ENCODE measurements around the gene GLRB. TPM values are rescaled to one million over a fixed set of nuclear protein-coding genes. Genes with fewer than 3 reads are reported as not detected.
"Not testable (repeated sequence)": the region's sequence is repeated elsewhere in the genome, so short reads cannot be mapped to it uniquely, and the experiment has no call there.

The GLRB gene
- 3.6 TPM for polyA plus RNA-seq
- long read RNA-seq, donor 1, partial matches to known transcripts = 0 of 1 reads
- long read RNA-seq, donor 1, other reads (novel, unspliced or antisense) = 0 of 1 reads
- long read RNA-seq, donor 2, partial matches to known transcripts = 0 of 4 reads
- long read RNA-seq, donor 2, other reads (novel, unspliced or antisense) = 0 of 4 reads
- long read RNA-seq, donor 3 = 0 reads
- long read RNA-seq, donor 4 = 0 reads
- long read RNA-seq, donor 5, partial matches to known transcripts = 0 of 1 reads
- long read RNA-seq, donor 5, other reads (novel, unspliced or antisense) = 0 of 1 reads
- long read RNA-seq, donor 6 = 0 reads
- long read RNA-seq, donor 7, partial matches to known transcripts = 0 of 3 reads
- long read RNA-seq, donor 7, other reads (novel, unspliced or antisense) = 0 of 3 reads
- long read RNA-seq, donor 8 = 0 reads
- long read RNA-seq, donor 9, partial matches to known transcripts = 0 of 3 reads
- long read RNA-seq, donor 9, other reads (novel, unspliced or antisense) = 0 of 3 reads
- long read RNA-seq, donor 10 = 0 reads
- long read RNA-seq, donor 11, partial matches to known transcripts = 0 of 1 reads
- long read RNA-seq, donor 11, other reads (novel, unspliced or antisense) = 0 of 1 reads

GRCh38 chr4:157075811-157076577 is at the start of gene GLRB:
TSS of gene GLRB (plus strand) at chr4:157076150. CDS start at chr4:157078025, 1,875 bp downstream.
- H3K4me3 ChIP-seq (ENCODE audit: low read length) = peak within 1 kb of the TSS; percentile 57
- H3K27me3 ChIP-seq (ENCODE audit: control insufficient read depth, insufficient read depth, low read length) = peaks cover 18% of the 10 kb centered on the region
- H3K27ac ChIP-seq (ENCODE audit: low read length) = no peak within 1 kb of the TSS
- no peaks in the 10 kb centered on the region for H3K9me3 ChIP-seq (ENCODE audit: control insufficient read depth, low read depth, low read length)
- no peaks in the 10 kb centered on the region for H3K36me3 ChIP-seq (ENCODE audit: control insufficient read depth, insufficient read depth, low read length)
- no peaks in the 10 kb centered on the region for H3K4me1 ChIP-seq (ENCODE audit: control insufficient read depth, insufficient read depth, low read length)
- peak; percentile 8 to 61 for DNase-seq
- whole genome bisulfite sequencing (ENCODE audit: insufficient coverage, low lambda C conversion rate) = 0% methylated on average over 3 of the region's 84 CpGs

- H3K4me3 ChIP-seq (ENCODE audit: low read length) = no peak overlapping the region
- no peak overlapping the region for H3K27ac ChIP-seq (ENCODE audit: low read length)
- H3K27me3 ChIP-seq (ENCODE audit: control insufficient read depth, insufficient read depth, low read length) = no peaks in the 10 kb centered on the region
- H3K4me1 ChIP-seq (ENCODE audit: control insufficient read depth, insufficient read depth, low read length) = no peaks in the 10 kb centered on the region
- DNase-seq = no peak
- no peaks in the 10 kb centered on the region for H3K9me3 ChIP-seq (ENCODE audit: control insufficient read depth, low read depth, low read length)
- no peaks in the 10 kb centered on the region for H3K36me3 ChIP-seq (ENCODE audit: control insufficient read depth, insufficient read depth, low read length)
Measured at GRCh38 chr4:157035471-157035870, 40.5 kb upstream of the GLRB start.

GRCh38 chr4:157040405-157040804 is 35.5 kb upstream of the GLRB start:
- H3K27ac ChIP-seq (ENCODE audit: low read length) = no peak overlapping the region
- H3K4me3 ChIP-seq (ENCODE audit: low read length) = no peak overlapping the region
- H3K36me3 ChIP-seq (ENCODE audit: control insufficient read depth, insufficient read depth, low read length) = no peaks in the 10 kb centered on the region
- no peaks in the 10 kb centered on the region for H3K4me1 ChIP-seq (ENCODE audit: control insufficient read depth, insufficient read depth, low read length)
- no peak for DNase-seq
- H3K9me3 ChIP-seq (ENCODE audit: control insufficient read depth, low read depth, low read length) = no peaks in the 10 kb centered on the region
- H3K27me3 ChIP-seq (ENCODE audit: control insufficient read depth, insufficient read depth, low read length) = no peaks in the 10 kb centered on the region

GRCh38 chr4:157043131-157043530 is 32.8 kb upstream of the GLRB start:
- no peak overlapping the region for H3K4me3 ChIP-seq (ENCODE audit: low read length)
- H3K4me1 ChIP-seq (ENCODE audit: control insufficient read depth, insufficient read depth, low read length) = no peaks in the 10 kb centered on the region
- no peaks in the 10 kb centered on the region for H3K9me3 ChIP-seq (ENCODE audit: control insufficient read depth, low read depth, low read length)
- DNase-seq = peak in 1 of 2 donors; percentile 4
- H3K36me3 ChIP-seq (ENCODE audit: control insufficient read depth, insufficient read depth, low read length) = no peaks in the 10 kb centered on the region
- H3K27ac ChIP-seq (ENCODE audit: low read length) = no peak overlapping the region
- no CpG with 5 or more reads among the region's 2 CpGs for WGBS (ENCODE audit: insufficient coverage, low lambda C conversion rate)
- no peaks in the 10 kb centered on the region for H3K27me3 ChIP-seq (ENCODE audit: control insufficient read depth, insufficient read depth, low read length)

- no peaks in the 10 kb centered on the region for H3K27me3 ChIP-seq (ENCODE audit: control insufficient read depth, insufficient read depth, low read length)
- no peak overlapping the region for H3K27ac ChIP-seq (ENCODE audit: low read length)
- H3K9me3 ChIP-seq (ENCODE audit: control insufficient read depth, low read depth, low read length) = no peaks in the 10 kb centered on the region
- 41% methylated on average over 2 of the region's 2 CpGs for WGBS (ENCODE audit: insufficient coverage, low lambda C conversion rate)
- H3K4me1 ChIP-seq (ENCODE audit: control insufficient read depth, insufficient read depth, low read length) = no peaks in the 10 kb centered on the region
- H3K4me3 ChIP-seq (ENCODE audit: low read length) = no peak overlapping the region
- no peaks in the 10 kb centered on the region for H3K36me3 ChIP-seq (ENCODE audit: control insufficient read depth, insufficient read depth, low read length)
- peak; percentile 6 to 25 for DNase-seq
Measured at GRCh38 chr4:157045507-157046127, 30.3 kb upstream of the GLRB start.

GRCh38 chr4:157048248-157048647 is 27.7 kb upstream of the GLRB start:
- DNase-seq = peak; percentile 28 to 42
- 33% methylated on average over 1 of the region's 2 CpGs for WGBS (ENCODE audit: insufficient coverage, low lambda C conversion rate)
- Histone ChIP-seq H3K4me3 (ENCODE audit: low read length) (no peak overlapping the region), H3K4me1 (ENCODE audit: control insufficient read depth, insufficient read depth, low read length) (no peaks in the 10 kb centered on the region), H3K27ac (ENCODE audit: low read length) (no peak overlapping the region), H3K27me3 (ENCODE audit: control insufficient read depth, insufficient read depth, low read length) (no peaks in the 10 kb centered on the region), H3K9me3 (ENCODE audit: control insufficient read depth, low read depth, low read length) (no peaks in the 10 kb centered on the region), H3K36me3 (ENCODE audit: control insufficient read depth, insufficient read depth, low read length) (no peaks in the 10 kb centered on the region)

GRCh38 chr4:157050561-157050960 is 25.4 kb upstream of the GLRB start:
- Histone ChIP-seq H3K4me3 (ENCODE audit: low read length) (no peak overlapping the region), H3K27ac (ENCODE audit: low read length) (no peak overlapping the region), H3K9me3 (ENCODE audit: control insufficient read depth, low read depth, low read length) (no peaks in the 10 kb centered on the region), H3K36me3 (ENCODE audit: control insufficient read depth, insufficient read depth, low read length) (no peaks in the 10 kb centered on the region), H3K4me1 (ENCODE audit: control insufficient read depth, insufficient read depth, low read length) (no peaks in the 10 kb centered on the region), H3K27me3 (ENCODE audit: control insufficient read depth, insufficient read depth, low read length) (no peaks in the 10 kb centered on the region)
- DNase-seq = no peak
- no CpG with 5 or more reads among the region's 4 CpGs for WGBS (ENCODE audit: insufficient coverage, low lambda C conversion rate)

DNA sequence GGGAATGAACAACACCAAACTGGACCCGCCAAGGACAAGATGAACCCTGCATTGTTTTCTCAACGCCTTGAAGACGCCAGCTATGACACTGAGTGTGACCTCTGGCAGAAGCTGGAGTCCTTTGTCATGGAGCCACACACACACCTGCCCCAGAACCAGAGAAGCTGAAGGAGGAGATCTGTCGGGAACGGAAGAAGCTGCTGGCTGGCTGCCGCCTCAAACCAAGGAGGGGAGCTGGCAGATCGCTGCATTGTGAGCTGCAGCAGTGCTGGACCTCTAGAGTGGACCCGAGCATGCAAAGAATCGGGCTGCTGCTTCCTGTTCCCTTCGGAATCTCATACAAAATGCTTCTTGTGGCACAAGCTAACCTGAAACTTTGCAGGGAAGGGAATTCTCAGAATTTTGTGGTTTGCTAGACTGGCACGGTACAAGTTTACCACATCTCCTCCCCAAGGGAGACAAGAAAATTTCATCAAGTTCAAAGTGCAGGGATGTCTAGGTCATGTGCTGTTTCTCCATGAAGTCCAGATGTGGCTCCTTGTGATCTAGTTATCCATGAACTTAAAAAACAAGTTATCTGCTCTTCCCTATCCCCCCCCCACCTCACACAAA is 23.4 kb upstream of the GLRB start:
- no peaks in the 10 kb centered on the region for H3K4me1 ChIP-seq (ENCODE audit: control insufficient read depth, insufficient read depth, low read length)
- no peak overlapping the region for H3K27ac ChIP-seq (ENCODE audit: low read length)
- H3K27me3 ChIP-seq (ENCODE audit: control insufficient read depth, insufficient read depth, low read length) = no peaks in the 10 kb centered on the region
- WGBS (ENCODE audit: insufficient coverage, low lambda C conversion rate) = no CpG with 5 or more reads among the region's 11 CpGs
- no peak for DNase-seq
- H3K36me3 ChIP-seq (ENCODE audit: control insufficient read depth, insufficient read depth, low read length) = no peaks in the 10 kb centered on the region
- no peaks in the 10 kb centered on the region for H3K9me3 ChIP-seq (ENCODE audit: control insufficient read depth, low read depth, low read length)
- no peak overlapping the region for H3K4me3 ChIP-seq (ENCODE audit: low read length)

GRCh38 chr4:157057218-157057617 is 18.7 kb upstream of the GLRB start:
- no peak overlapping the region for H3K4me3 ChIP-seq (ENCODE audit: low read length)
- H3K27ac ChIP-seq (ENCODE audit: low read length) = no peak overlapping the region
- no peaks in the 10 kb centered on the region for H3K36me3 ChIP-seq (ENCODE audit: control insufficient read depth, insufficient read depth, low read length)
- no peak for DNase-seq
- no peaks in the 10 kb centered on the region for H3K27me3 ChIP-seq (ENCODE audit: control insufficient read depth, insufficient read depth, low read length)
- no CpG with 5 or more reads among the region's 1 CpG for WGBS (ENCODE audit: insufficient coverage, low lambda C conversion rate)
- H3K9me3 ChIP-seq (ENCODE audit: control insufficient read depth, low read depth, low read length) = no peaks in the 10 kb centered on the region
- no peaks in the 10 kb centered on the region for H3K4me1 ChIP-seq (ENCODE audit: control insufficient read depth, insufficient read depth, low read length)

GRCh38 chr4:157058899-157059298 is 17.1 kb upstream of the GLRB start:
- H3K27ac ChIP-seq (ENCODE audit: low read length); H3K9me3 ChIP-seq (ENCODE audit: control insufficient read depth, low read depth, low read length); H3K36me3 ChIP-seq (ENCODE audit: control insufficient read depth, insufficient read depth, low read length); DNase-seq; H3K4me1 ChIP-seq (ENCODE audit: control insufficient read depth, insufficient read depth, low read length); H3K4me3 ChIP-seq (ENCODE audit: low read length); H3K27me3 ChIP-seq (ENCODE audit: control insufficient read depth, insufficient read depth, low read length): not testable (repeated sequence)
- no CpG with 5 or more reads among the region's 5 CpGs for WGBS (ENCODE audit: insufficient coverage, low lambda C conversion rate)
